Liver (tissue), 9 donors: ENCODE results near the gene HEMGN. TPM values are rescaled to one million over a fixed set of nuclear protein-coding genes. Genes with fewer than 3 reads are reported as not detected.

ENCODE experiments used
- DNase-seq: peaks from one replicate; pipeline ENCODE4 v3.0.0-alpha.2; 2017; ENCODE audit warnings: low spot score
- H3K27ac ChIP-seq, 2 donors: one replicate each; pipeline ENCODE4 v1.7.0; 2013; ENCODE audit warnings: inconsistent platforms in 2 of 2, low read length in 2 of 2, control low read depth in 1 of 2, low read depth in 1 of 2, mild to moderate bottlenecking in 1 of 2
- H3K27me3 ChIP-seq, 4 donors: one replicate each; pipeline versions ENCODE4 v1.6.1 to v1.7.0; 2013; ENCODE audit warnings: low read length in 3 of 4, inconsistent platforms in 1 of 4, mild to moderate bottlenecking in 1 of 4, moderate library complexity in 1 of 4; ENCODE audit not compliant: control insufficient read depth in 4 of 4, insufficient read depth in 4 of 4
- H3K36me3 ChIP-seq, 4 donors: one replicate each; pipeline versions ENCODE4 v1.6.1 to v1.7.0; 2013; ENCODE audit warnings: low read length in 3 of 4, mild to moderate bottlenecking in 3 of 4, low read depth in 1 of 4, moderate library complexity in 1 of 4; ENCODE audit not compliant: control insufficient read depth in 4 of 4, insufficient read depth in 3 of 4
- H3K4me1 ChIP-seq, 4 donors: one replicate each; pipeline versions ENCODE4 v1.6.1 to v1.7.0; 2013; ENCODE audit warnings: low read length in 3 of 4, mild to moderate bottlenecking in 3 of 4, moderate library complexity in 1 of 4; ENCODE audit not compliant: control insufficient read depth in 4 of 4, insufficient read depth in 4 of 4
- H3K4me3 ChIP-seq, 3 donors: one replicate each; pipeline versions ENCODE4 v1.6.1 to v1.7.0; 2013; ENCODE audit warnings: low read length in 3 of 3, control low read depth in 1 of 3, low read depth in 1 of 3, mild to moderate bottlenecking in 1 of 3
- H3K9ac ChIP-seq, 2 donors: one replicate each; pipeline ENCODE4 v1.7.0; 2013; ENCODE audit warnings: low read length in 2 of 2, mild to moderate bottlenecking in 2 of 2, moderate library complexity in 2 of 2, control low read depth in 1 of 2, low read depth in 1 of 2
- H3K9me3 ChIP-seq, 4 donors: one replicate each; pipeline versions ENCODE4 v1.6.1 to v1.7.0; 2013; ENCODE audit warnings: low read length in 3 of 4; ENCODE audit not compliant: control insufficient read depth in 4 of 4
- ATF3 ChIP-seq: IDR thresholded peaks from 2 replicates; pipeline ENCODE4 v1.6.1; 2016; ENCODE audit warnings: antibody characterized with exemption
- CTCF ChIP-seq: fragments of 150-350 bp; IDR thresholded peaks from 2 replicates; pipeline ENCODE4 v1.5.1; 2017; ENCODE audit warnings: improper control_type of control experiment, low read depth, low read length; ENCODE audit not compliant: missing input control
- EGR1 ChIP-seq, 2 donors: IDR thresholded peaks; 2 replicates each; pipeline ENCODE4 v1.6.1; 2016 to 2018; ENCODE audit warnings: antibody characterized with exemption in 2 of 2, low read depth in 2 of 2
- FOXA1 ChIP-seq: IDR thresholded peaks from 2 replicates; pipeline ENCODE4 v1.6.1; 2016; ENCODE audit warnings: antibody characterized with exemption
- FOXA2 ChIP-seq: IDR thresholded peaks from 2 replicates; pipeline ENCODE4 v1.6.1; 2016; ENCODE audit warnings: antibody characterized with exemption
- GABPA ChIP-seq, 2 donors: IDR thresholded peaks in 1 of 2; conservative IDR thresholded peaks in 1 of 2; 2 replicates each; pipeline ENCODE4 v1.6.1; 2016; ENCODE audit warnings: antibody characterized with exemption in 2 of 2, mild to moderate bottlenecking in 1 of 2, moderate library complexity in 1 of 2
- HNF4A ChIP-seq, 2 donors: conservative IDR thresholded peaks; 2 replicates each; pipeline ENCODE4 v1.6.1; 2016; ENCODE audit warnings: antibody characterized with exemption in 2 of 2, mild to moderate bottlenecking in 2 of 2
- HNF4G ChIP-seq: IDR thresholded peaks from 2 replicates; pipeline ENCODE4 v1.6.1; 2016; ENCODE audit warnings: antibody characterized with exemption
- JUND ChIP-seq, 2 donors: IDR thresholded peaks; 2 replicates each; pipeline ENCODE4 v1.6.1; 2016; ENCODE audit warnings: antibody characterized with exemption in 2 of 2
- MAX ChIP-seq: IDR thresholded peaks from 2 replicates; pipeline ENCODE4 v1.6.1; 2016; ENCODE audit warnings: antibody characterized with exemption
- NR2F2 ChIP-seq: IDR thresholded peaks from 2 replicates; pipeline ENCODE4 v1.6.1; 2016; ENCODE audit warnings: antibody characterized with exemption
- RAD21 ChIP-seq, 2 donors: IDR thresholded peaks; 2 replicates each; pipeline ENCODE4 v1.6.1; 2016; ENCODE audit warnings: antibody characterized with exemption in 2 of 2, mild to moderate bottlenecking in 2 of 2
- REST ChIP-seq: IDR thresholded peaks from 2 replicates; pipeline ENCODE4 v1.6.1; 2016; ENCODE audit warnings: antibody characterized with exemption, mild to moderate bottlenecking
- RXRA ChIP-seq, 2 donors: IDR thresholded peaks; 2 replicates each; pipeline ENCODE4 v1.6.1; 2017 to 2018; ENCODE audit warnings: antibody characterized with exemption in 2 of 2, mild to moderate bottlenecking in 1 of 2
- SP1 ChIP-seq: IDR thresholded peaks from 2 replicates; pipeline ENCODE4 v1.6.1; 2018; ENCODE audit warnings: antibody characterized with exemption, mild to moderate bottlenecking
- TAF1 ChIP-seq: conservative IDR thresholded peaks from 2 replicates; pipeline ENCODE4 v1.6.1; 2016; ENCODE audit warnings: antibody characterized with exemption, mild to moderate bottlenecking
- YY1 ChIP-seq: IDR thresholded peaks from 2 replicates; pipeline ENCODE4 v1.6.1; 2016; ENCODE audit warnings: antibody characterized with exemption, mild to moderate bottlenecking
- ZBTB33 ChIP-seq: IDR thresholded peaks from 2 replicates; pipeline ENCODE4 v1.6.1; 2016; ENCODE audit warnings: antibody characterized with exemption
- WGBS: extraction: QIAGEN DNeasy Blood & Tissue Kit; methylation state at CpG from one replicate; pipeline ENCODE4 v1.1.7; 2013; 5-methylcytosine and 5-hydroxymethylcytosine counted together
- polyA plus RNA-seq, 2 donors: library from polyadenylated mRNA; stranded (reverse) in 1 of 2; unstranded in 1 of 2; fragments of 200-250 nt in 1 of 2; fragments of >200 nt in 1 of 2; fragmentation: Nextera tagmentation in 1 of 2; extraction: Ambion mirVana in 1 of 2; gene quantifications; one replicate each; pipeline versions ENCODE4 v1.2.1 to v1.2.3, GENCODE V29; 2013 to 2015
- total RNA-seq, 2 donors: library from RNA; depleted of rRNA; stranded (reverse); fragments of >200 nt; gene quantifications; one replicate each; pipeline ENCODE4 v1.2.3, GENCODE V29; 2014
- donor health status: healthy.
- donor health status: healthy.
- donor health status: healthy.
- donor health status: healthy.
- donor health status: healthy.

HEMGN gene
- total RNA-seq (100 to 1,000 TPM in 1 of 2 donors, under 1 TPM in 1; 0.08 to 218 TPM), polyA plus RNA-seq (under 1 TPM in 1 of 2 donors, not detected in 1; 0.06 TPM)

GRCh38 chr9:97938081-97938644, at the start of gene HEMGN:
Gene HEMGN (minus strand): TSS chr9:97938172. CDS start chr9:97938136, 36 bp downstream.
- Histone ChIP-seq H3K9ac (no peak within 1 kb of the TSS), H3K4me1 (no peaks in the 10 kb centered on the region), H3K27me3 (peaks cover 0 to 2% (median 0%) of the 10 kb centered on the region in 4 donors), H3K36me3 (no peaks in the 10 kb centered on the region), H3K9me3 (no peaks in the 10 kb centered on the region), H3K4me3 (no peak within 1 kb of the TSS), H3K27ac (no peak within 1 kb of the TSS)
- no peak for TF ChIP-seq NR2F2
- TF ChIP-seq EGR1 (IDR thresholded peaks at IDR 0.05; ENCODE audit: low read depth in 2 of 2) = no peak
- no peak for TF ChIP-seq FOXA2
- no peak for TF ChIP-seq FOXA1
- TF ChIP-seq JUND (IDR thresholded peaks at IDR 0.05) = no peak
- peak; percentile 71 for DNase-seq
- WGBS = 70% methylated on average over 3 of the region's 3 CpGs

GRCh38 chr9:97987487-97987886, 49.5 kb upstream of the HEMGN start:
- H3K27me3 ChIP-seq = no peaks in the 10 kb centered on the region
- no peak for DNase-seq
- H3K36me3 ChIP-seq = peaks cover 0 to 2% (median 0%) of the 10 kb centered on the region in 4 donors
- H3K9ac ChIP-seq = no peak overlapping the region
- TF ChIP-seq TAF1 (no peak), HNF4G (no peak), NR2F2 (no peak), FOXA2 (no peak), MAX (no peak), YY1 (no peak), ATF3 (no peak), JUND (IDR thresholded peaks at IDR 0.05) (no peak), GABPA (IDR thresholded peaks at IDR 0.05 in 1 of 2, conservative IDR thresholded peaks at IDR 0.05 in 1 of 2) (no peak), CTCF (no peak), EGR1 (IDR thresholded peaks at IDR 0.05; ENCODE audit: low read depth in 2 of 2) (no peak), FOXA1 (no peak), RAD21 (IDR thresholded peaks at IDR 0.05) (no peak), RXRA (IDR thresholded peaks at IDR 0.05) (no peak), REST (no peak), HNF4A (conservative IDR thresholded peaks at IDR 0.05) (no peak), SP1 (no peak), ZBTB33 (no peak)
- H3K4me3 ChIP-seq = no peak overlapping the region
- H3K4me1 ChIP-seq = peaks cover 0 to 28% (median 5%) of the 10 kb centered on the region in 4 donors
- WGBS = 89% methylated on average over 5 of the region's 5 CpGs
- no peaks in the 10 kb centered on the region for H3K9me3 ChIP-seq
- no peak overlapping the region for H3K27ac ChIP-seq
